ENCODE measurements around the gene ARL14EPL. TPM values are rescaled to one million over a fixed set of nuclear protein-coding genes. Genes with fewer than 3 reads are reported as not detected.

Gene ARL14EPL
- polyA plus RNA-seq, 1 experiment, result not detected

- Histone ChIP-seq H3K27me3 (ENCODE audit: control insufficient read depth, insufficient read depth, low read length) (peaks cover 2% of the 10 kb centered on the region), H3K36me3 (ENCODE audit: control insufficient read depth, insufficient read depth, low read length) (no peaks in the 10 kb centered on the region), H3K4me3 (ENCODE audit: low read depth, low read length) (no peak overlapping the region)
- CTCF ChIA-PET, result interaction anchor here (0.7 to 1.2 kb wide), 3 partner anchors 9 to 12 kb away, joined by 3 read pairs; no protein-coding TSS in a partner anchor
- no peak for DNase-seq (ENCODE audit: low read depth)
- POLR2A ChIA-PET, result no interaction called here
- no peak for TF ChIP-seq CTCF (IDR thresholded peaks at IDR 0.05; ENCODE audit: insufficient read depth, low read depth, low read length)
These were observed 36.9 kb upstream of the ARL14EPL start for GRCh38 chr5:115995351-115995750.

GRCh38 chr5:116002116-116002906 lies 30.0 kb upstream of the ARL14EPL start:
- ChIA-PET CTCF (no interaction called here), POLR2A (no interaction called here)
- Histone ChIP-seq H3K4me3 (ENCODE audit: low read depth, low read length) (no peak overlapping the region), H3K36me3 (ENCODE audit: control insufficient read depth, insufficient read depth, low read length) (no peaks in the 10 kb centered on the region), H3K27me3 (ENCODE audit: control insufficient read depth, insufficient read depth, low read length) (no peaks in the 10 kb centered on the region)
- DNase-seq (ENCODE audit: low read depth), result no peak
- TF ChIP-seq CTCF (IDR thresholded peaks at IDR 0.05; ENCODE audit: insufficient read depth, low read depth, low read length), result no peak

- POLR2A ChIA-PET, result no interaction called here
- H3K27me3 ChIP-seq (ENCODE audit: control insufficient read depth, insufficient read depth, low read length), result no peaks in the 10 kb centered on the region
- DNase-seq (ENCODE audit: low read depth), result no peak
- H3K4me3 ChIP-seq (ENCODE audit: low read depth, low read length), result no peak overlapping the region
- no peak for TF ChIP-seq CTCF (IDR thresholded peaks at IDR 0.05; ENCODE audit: insufficient read depth, low read depth, low read length)
- H3K36me3 ChIP-seq (ENCODE audit: control insufficient read depth, insufficient read depth, low read length), result no peaks in the 10 kb centered on the region
- CTCF ChIA-PET, result interaction anchor here (1.2 kb wide), 1 partner anchor 8 kb away, joined by 3 read pairs; no protein-coding TSS in a partner anchor
These were observed 28.0 kb upstream of the ARL14EPL start for GRCh38 chr5:116004248-116004647.

DNA sequence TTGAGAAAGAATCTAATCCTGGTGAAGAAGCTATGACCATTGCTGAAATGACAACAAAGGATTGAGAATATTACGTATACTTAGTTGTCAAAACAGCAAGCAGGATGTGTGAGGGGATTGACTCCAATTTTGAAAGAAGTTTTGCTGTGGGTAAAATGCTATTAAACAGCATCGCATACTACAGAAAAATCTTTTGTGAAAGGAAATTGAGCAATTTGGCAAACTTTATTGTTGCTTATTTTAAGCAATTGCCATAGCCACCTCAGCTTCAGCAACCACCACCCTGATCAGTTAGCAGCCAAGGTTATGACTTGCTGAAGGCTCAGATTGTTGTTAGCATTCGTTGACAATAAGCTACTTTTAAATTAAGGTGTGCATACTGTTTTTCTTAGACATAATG lies 22.5 kb upstream of the ARL14EPL start:
- Histone ChIP-seq H3K36me3 (ENCODE audit: control insufficient read depth, insufficient read depth, low read length) (no peaks in the 10 kb centered on the region), H3K27me3 (ENCODE audit: control insufficient read depth, insufficient read depth, low read length) (no peaks in the 10 kb centered on the region), H3K4me3 (ENCODE audit: low read depth, low read length) (no peak overlapping the region)
- ChIA-PET POLR2A (no interaction called here), CTCF (interaction anchor here (1.1 kb wide), 1 partner anchor 9 kb away, joined by 3 read pairs; no protein-coding TSS in a partner anchor)
- DNase-seq (ENCODE audit: low read depth), result no peak
- TF ChIP-seq CTCF (IDR thresholded peaks at IDR 0.05; ENCODE audit: insufficient read depth, low read depth, low read length), result no peak

GRCh38 chr5:116011046-116011445 lies 21.2 kb upstream of the ARL14EPL start:
- TF ChIP-seq CTCF (IDR thresholded peaks at IDR 0.05; ENCODE audit: insufficient read depth, low read depth, low read length), result no peak
- no peak overlapping the region for H3K4me3 ChIP-seq (ENCODE audit: low read depth, low read length)
- H3K27me3 ChIP-seq (ENCODE audit: control insufficient read depth, insufficient read depth, low read length), result no peaks in the 10 kb centered on the region
- DNase-seq (ENCODE audit: low read depth), result no peak
- ChIA-PET POLR2A (no interaction called here), CTCF (no interaction called here)
- no peaks in the 10 kb centered on the region for H3K36me3 ChIP-seq (ENCODE audit: control insufficient read depth, insufficient read depth, low read length)

Measured in BJ (cell line).